ENCODE data around the gene ADGRG3.

The ADGRG3 gene

GRCh38 chr16:57692636-57693035 lies 24.5 kb downstream of the ADGRG3 start:
- DNase-seq = no peak
- Histone ChIP-seq H3K4me3 (ENCODE audit: low read length) (no peak overlapping the region), H3F3A (ENCODE audit: insufficient read depth, low read length) (no peaks in the 10 kb centered on the region), H3K9ac (ENCODE audit: low read length) (no peak overlapping the region), H3K9me2 (replicated peaks; ENCODE audit: insufficient read depth, low read length) (no peaks in the 10 kb centered on the region), H3K4me1 (ENCODE audit: low read length) (no peaks in the 10 kb centered on the region), H3K9me3 (replicated peaks; ENCODE audit: insufficient read depth, low read length) (no peaks in the 10 kb centered on the region), H2AFZ (ENCODE audit: low read length) (no peak overlapping the region), H4K20me1 (ENCODE audit: insufficient read depth, low read length) (no peaks in the 10 kb centered on the region), H3K79me2 (ENCODE audit: low read length) (no peaks in the 10 kb centered on the region), H3K27ac (ENCODE audit: low read length) (no peak overlapping the region), H3K36me3 (replicated peaks; ENCODE audit: insufficient read depth, low read length) (no peaks in the 10 kb centered on the region), H3K27me3 (replicated peaks; ENCODE audit: insufficient read depth, low read length) (no peaks in the 10 kb centered on the region), H3K4me2 (ENCODE audit: low read depth, low read length) (no peak overlapping the region)
- TF ChIP-seq EZH2 (optimal IDR thresholded peaks at IDR 0.05; ENCODE audit: low read depth, low read length) = no peak
- TF ChIP-seq EZH2phosphoT487 (IDR thresholded peaks at IDR 0.05; ENCODE audit: low read length) = no peak
- no peak for TF ChIP-seq CTCF (IDR thresholded peaks at IDR 0.05; ENCODE audit: low read length)

DNA sequence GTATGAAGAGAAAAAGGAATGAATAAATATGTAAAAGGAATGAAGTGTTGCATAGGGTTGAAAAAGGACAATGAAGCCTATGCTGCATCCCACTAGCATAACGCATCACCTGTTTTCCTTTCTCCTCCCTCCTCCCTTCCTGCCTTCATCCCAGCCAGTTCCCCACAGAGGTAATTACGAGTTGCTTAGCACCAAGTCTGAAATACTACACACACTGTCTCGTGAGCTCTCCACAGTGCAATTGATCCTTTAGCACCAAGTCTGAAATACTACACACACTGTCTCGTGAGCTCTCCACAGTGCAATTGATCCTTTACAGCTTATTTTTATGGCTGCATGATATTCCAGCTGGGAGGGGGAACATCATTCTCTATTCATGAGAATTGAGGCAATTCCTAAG lies 25.4 kb downstream of the ADGRG3 start:
- no peaks in the 10 kb centered on the region for H3K9me3 ChIP-seq (replicated peaks; ENCODE audit: insufficient read depth, low read length)
- H3K36me3 ChIP-seq (replicated peaks; ENCODE audit: insufficient read depth, low read length) = no peaks in the 10 kb centered on the region
- no peaks in the 10 kb centered on the region for H3K9me2 ChIP-seq (replicated peaks; ENCODE audit: insufficient read depth, low read length)
- H3K9ac ChIP-seq (ENCODE audit: low read length) = no peak overlapping the region
- H3K27me3 ChIP-seq (replicated peaks; ENCODE audit: insufficient read depth, low read length) = no peaks in the 10 kb centered on the region
- H3K4me1 ChIP-seq (ENCODE audit: low read length) = no peaks in the 10 kb centered on the region
- no peak overlapping the region for H3K4me3 ChIP-seq (ENCODE audit: low read length)
- DNase-seq = no peak
- TF ChIP-seq EZH2phosphoT487 (IDR thresholded peaks at IDR 0.05; ENCODE audit: low read length) (no peak), CTCF (IDR thresholded peaks at IDR 0.05; ENCODE audit: low read length) (no peak), EZH2 (optimal IDR thresholded peaks at IDR 0.05; ENCODE audit: low read depth, low read length) (no peak)
- no peaks in the 10 kb centered on the region for H3F3A ChIP-seq (ENCODE audit: insufficient read depth, low read length)
- no peak overlapping the region for H3K27ac ChIP-seq (ENCODE audit: low read length)
- H3K4me2 ChIP-seq (ENCODE audit: low read depth, low read length) = no peak overlapping the region
- no peak overlapping the region for H2AFZ ChIP-seq (ENCODE audit: low read length)
- H3K79me2 ChIP-seq (ENCODE audit: low read length) = no peaks in the 10 kb centered on the region
- no peaks in the 10 kb centered on the region for H4K20me1 ChIP-seq (ENCODE audit: insufficient read depth, low read length)

GRCh38 chr16:57694231-57694724 lies 26.2 kb downstream of the ADGRG3 start:
- DNase-seq = no peak
- Histone ChIP-seq H3K9ac (ENCODE audit: low read length) (no peak overlapping the region), H3K36me3 (replicated peaks; ENCODE audit: insufficient read depth, low read length) (no peaks in the 10 kb centered on the region), H2AFZ (ENCODE audit: low read length) (no peak overlapping the region), H3K27me3 (replicated peaks; ENCODE audit: insufficient read depth, low read length) (no peaks in the 10 kb centered on the region), H3K9me3 (replicated peaks; ENCODE audit: insufficient read depth, low read length) (no peaks in the 10 kb centered on the region), H3K9me2 (replicated peaks; ENCODE audit: insufficient read depth, low read length) (no peaks in the 10 kb centered on the region), H3K4me1 (ENCODE audit: low read length) (no peaks in the 10 kb centered on the region), H3K79me2 (ENCODE audit: low read length) (no peaks in the 10 kb centered on the region), H3K4me2 (ENCODE audit: low read depth, low read length) (no peak overlapping the region), H3K27ac (ENCODE audit: low read length) (no peak overlapping the region), H4K20me1 (ENCODE audit: insufficient read depth, low read length) (no peaks in the 10 kb centered on the region), H3K4me3 (ENCODE audit: low read length) (no peak overlapping the region), H3F3A (ENCODE audit: insufficient read depth, low read length) (no peaks in the 10 kb centered on the region)
- TF ChIP-seq CTCF (IDR thresholded peaks at IDR 0.05; ENCODE audit: low read length) (no peak), EZH2 (optimal IDR thresholded peaks at IDR 0.05; ENCODE audit: low read depth, low read length) (no peak), EZH2phosphoT487 (IDR thresholded peaks at IDR 0.05; ENCODE audit: low read length) (no peak)

All from MM.1S (cell line).